Neural crest cell (in vitro differentiated cells): ENCODE data around the gene B3GALT6. TPM values are rescaled to one million over a fixed set of nuclear protein-coding genes. Genes with fewer than 3 reads are reported as not detected.

Experiments
- DNase-seq: peaks from one replicate; pipeline ENCODE4 v3.0.0; 2021; ENCODE audit warnings: low read depth, mixed read lengths, low spot score
- H3K27ac Mint-ChIP-seq: one replicate; pipeline ENCODE4 v1.8.0; 2021; ENCODE audit warnings: mild to moderate bottlenecking, mixed read lengths; ENCODE audit not compliant: unreplicated experiment
- H3K27me3 Mint-ChIP-seq: 2 replicates; pipeline ENCODE4 v1.8.0; 2021; ENCODE audit warnings: low read depth, mild to moderate bottlenecking, mixed read lengths
- H3K36me3 Mint-ChIP-seq: 2 replicates; pipeline ENCODE4 v1.8.0; 2021; ENCODE audit warnings: low read depth, mild to moderate bottlenecking, mixed read lengths
- H3K4me1 Mint-ChIP-seq: 2 replicates; pipeline ENCODE4 v1.8.0; 2021; ENCODE audit warnings: mixed read lengths
- H3K4me3 Mint-ChIP-seq: one replicate; pipeline ENCODE4 v1.8.0; 2021; ENCODE audit warnings: mild to moderate bottlenecking, mixed read lengths
- H3K9me3 Mint-ChIP-seq: 2 replicates; pipeline ENCODE4 v1.8.0; 2021; ENCODE audit warnings: mixed read lengths
- CTCF ChIP-seq: fragments of 200-600 bp; sonication (generic); conservative IDR thresholded peaks from 2 replicates; pipeline ENCODE4 v1.5.0; 2021; ENCODE audit warnings: antibody characterized with exemption, mild to moderate bottlenecking
- total RNA-seq: library from RNA; stranded (reverse); gene quantifications from 2 replicates; pipeline ENCODE4 v1.2.1, GENCODE V29; 2021

Gene B3GALT6
- total RNA-seq, 1 donor from 2014 or later, result 41.1 TPM

GRCh38 chr1:1216770-1217620 is 15.0 kb upstream of the B3GALT6 start:
- H3K4me1 Mint-ChIP-seq, result no peaks in the 10 kb centered on the region
- no peak overlapping the region for H3K27ac Mint-ChIP-seq
- TF ChIP-seq CTCF, result no peak
- H3K4me3 Mint-ChIP-seq, result peak overlapping the region; percentile 23
- no peak for DNase-seq
- no peaks in the 10 kb centered on the region for H3K9me3 Mint-ChIP-seq
- peaks cover 3% of the 10 kb centered on the region for H3K36me3 Mint-ChIP-seq
- no peaks in the 10 kb centered on the region for H3K27me3 Mint-ChIP-seq

- Mint-ChIP-seq H3K9me3 (no peaks in the 10 kb centered on the region), H3K4me1 (no peaks in the 10 kb centered on the region), H3K4me3 (no peak overlapping the region), H3K27me3 (no peaks in the 10 kb centered on the region), H3K36me3 (peaks cover 5% of the 10 kb centered on the region), H3K27ac (no peak overlapping the region)
- no peak for DNase-seq
- TF ChIP-seq CTCF, result no peak
Observed at GRCh38 chr1:1217621-1218523, 14.2 kb upstream of the B3GALT6 start.

DNA sequence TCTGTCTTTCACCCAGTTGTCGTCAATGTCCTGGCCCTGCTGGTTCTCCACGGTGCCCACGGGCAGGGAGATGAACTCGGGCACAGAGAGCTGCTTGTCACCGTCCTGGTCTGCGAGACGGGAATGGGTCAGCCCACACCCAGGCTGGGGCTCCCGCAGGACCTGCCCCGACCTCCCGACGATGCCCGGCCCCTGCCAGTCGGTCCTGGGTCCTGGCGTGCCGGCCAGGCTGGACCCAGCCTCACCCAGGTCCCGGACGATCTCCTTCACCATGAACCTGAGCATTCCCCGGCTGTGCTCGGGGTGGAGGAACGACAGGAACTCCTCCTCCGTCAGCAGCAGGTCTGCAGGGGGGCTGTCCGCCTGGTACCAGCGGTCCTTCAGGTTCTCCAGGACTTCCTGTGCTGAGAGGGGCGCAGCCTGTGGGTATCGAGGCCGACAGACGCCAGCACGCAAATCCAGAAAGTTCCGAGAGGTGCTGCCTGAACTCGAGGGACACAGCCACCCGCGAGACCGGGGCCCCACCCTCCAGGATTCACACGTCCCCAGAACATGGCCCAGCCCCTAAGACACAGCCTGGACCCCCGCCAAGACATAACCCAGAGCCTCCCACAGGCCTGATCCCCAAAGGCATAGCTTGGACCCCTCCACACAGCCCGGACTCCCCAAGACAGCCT is 13.4 kb upstream of the B3GALT6 start:
- Mint-ChIP-seq H3K4me3 (no peak overlapping the region), H3K27ac (no peak overlapping the region), H3K9me3 (no peaks in the 10 kb centered on the region), H3K27me3 (no peaks in the 10 kb centered on the region), H3K36me3 (peaks cover 9% of the 10 kb centered on the region), H3K4me1 (no peaks in the 10 kb centered on the region)
- no peak for DNase-seq
- TF ChIP-seq CTCF, result no peak

DNA sequence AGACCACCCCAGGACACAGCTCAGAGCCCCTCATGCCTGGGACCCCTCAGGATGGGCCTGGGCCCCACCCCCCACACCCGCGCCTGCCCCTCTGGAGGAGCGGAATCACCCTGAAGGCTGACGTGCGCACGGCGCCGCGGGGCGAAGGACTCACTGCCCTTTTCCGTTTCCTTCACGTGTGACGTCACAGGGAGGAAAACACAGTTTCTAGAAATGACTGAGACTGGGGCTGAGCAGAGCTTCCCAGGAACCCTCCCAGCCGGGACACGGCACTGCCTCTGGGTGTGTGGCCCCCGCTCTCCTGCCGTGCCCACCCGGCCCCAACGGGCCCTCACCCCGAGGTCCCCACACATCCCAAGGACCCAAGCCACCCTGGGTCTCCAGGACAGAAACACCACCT is 12.7 kb upstream of the B3GALT6 start:
- no peak overlapping the region for H3K27ac Mint-ChIP-seq
- TF ChIP-seq CTCF, result no peak
- H3K36me3 Mint-ChIP-seq, result peaks cover 9% of the 10 kb centered on the region
- no peak for DNase-seq
- no peak overlapping the region for H3K4me3 Mint-ChIP-seq
- H3K27me3 Mint-ChIP-seq, result no peaks in the 10 kb centered on the region
- no peaks in the 10 kb centered on the region for H3K4me1 Mint-ChIP-seq
- H3K9me3 Mint-ChIP-seq, result no peaks in the 10 kb centered on the region

GRCh38 chr1:1220197-1220596 is 11.8 kb upstream of the B3GALT6 start:
- no peak for TF ChIP-seq CTCF
- no peak for DNase-seq
- no peak overlapping the region for H3K4me3 Mint-ChIP-seq
- H3K9me3 Mint-ChIP-seq, result no peaks in the 10 kb centered on the region
- no peak overlapping the region for H3K27ac Mint-ChIP-seq
- no peaks in the 10 kb centered on the region for H3K4me1 Mint-ChIP-seq
- no peaks in the 10 kb centered on the region for H3K27me3 Mint-ChIP-seq
- peaks cover 9% of the 10 kb centered on the region for H3K36me3 Mint-ChIP-seq
